Measurements from ENCODE around the gene OLA1. TPM values are rescaled to one million over a fixed set of nuclear protein-coding genes. Genes with fewer than 3 reads are reported as not detected.

Gene OLA1
- total RNA-seq, 4 donors from 2014 or later: 75.4 to 111 (median 92.8) TPM

DNA sequence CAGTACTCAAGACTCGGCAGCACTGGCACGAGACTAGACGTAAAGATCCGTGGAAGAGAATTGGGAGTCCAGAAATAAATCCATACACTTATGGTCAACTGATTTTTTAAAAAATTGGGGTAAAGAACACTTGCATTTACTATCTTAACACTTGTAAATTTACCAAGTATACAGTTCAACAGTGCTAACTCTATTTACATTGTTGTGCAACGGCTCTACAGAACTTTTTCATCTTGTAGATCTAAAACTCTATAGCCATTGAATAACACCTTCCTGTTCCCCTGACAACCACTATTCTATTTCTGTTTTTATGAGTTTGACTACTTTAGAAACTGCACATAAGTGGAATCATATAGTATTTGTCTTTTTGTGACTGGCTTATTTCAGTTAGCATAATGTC lies 153.8 kb downstream of the OLA1 start:
- ATAC-seq: no peak
- Histone ChIP-seq H3K36me3 (no peaks in the 10 kb centered on the region), H3K9me3 (no peaks in the 10 kb centered on the region), H3K27ac (no peak overlapping the region), H3K4me1 (no peaks in the 10 kb centered on the region), H3K27me3 (no peaks in the 10 kb centered on the region), H3K4me3 (no peak overlapping the region)
- no peak for DNase-seq
- intact Hi-C loops (cut with DNase I; ENCODE audit: low total_unique reads): no loop called here
- in situ Hi-C loops (cut with MboI; ENCODE audit: low sequenced_read_pairs in 4 of 4): no loop called here
- TF ChIP-seq CTCF (IDR thresholded peaks at IDR 0.05 in 4 of 5, conservative IDR thresholded peaks at IDR 0.05 in 1 of 5) (no peak), POLR2A (IDR thresholded peaks at IDR 0.05) (no peak)

GRCh38 chr2:174090476-174090875 lies 157.9 kb downstream of the OLA1 start:
- no peak for DNase-seq
- Histone ChIP-seq H3K9me3 (no peaks in the 10 kb centered on the region), H3K4me3 (no peak overlapping the region), H3K27me3 (no peaks in the 10 kb centered on the region), H3K4me1 (no peaks in the 10 kb centered on the region), H3K27ac (no peak overlapping the region), H3K36me3 (no peaks in the 10 kb centered on the region)
- TF ChIP-seq CTCF (IDR thresholded peaks at IDR 0.05 in 4 of 5, conservative IDR thresholded peaks at IDR 0.05 in 1 of 5) (no peak), POLR2A (IDR thresholded peaks at IDR 0.05) (no peak)
- ATAC-seq: no peak
- in situ Hi-C loops (cut with MboI; ENCODE audit: low sequenced_read_pairs in 4 of 4) (no loop called here), intact Hi-C loops (cut with DNase I; ENCODE audit: low total_unique reads) (no loop called here)

DNA sequence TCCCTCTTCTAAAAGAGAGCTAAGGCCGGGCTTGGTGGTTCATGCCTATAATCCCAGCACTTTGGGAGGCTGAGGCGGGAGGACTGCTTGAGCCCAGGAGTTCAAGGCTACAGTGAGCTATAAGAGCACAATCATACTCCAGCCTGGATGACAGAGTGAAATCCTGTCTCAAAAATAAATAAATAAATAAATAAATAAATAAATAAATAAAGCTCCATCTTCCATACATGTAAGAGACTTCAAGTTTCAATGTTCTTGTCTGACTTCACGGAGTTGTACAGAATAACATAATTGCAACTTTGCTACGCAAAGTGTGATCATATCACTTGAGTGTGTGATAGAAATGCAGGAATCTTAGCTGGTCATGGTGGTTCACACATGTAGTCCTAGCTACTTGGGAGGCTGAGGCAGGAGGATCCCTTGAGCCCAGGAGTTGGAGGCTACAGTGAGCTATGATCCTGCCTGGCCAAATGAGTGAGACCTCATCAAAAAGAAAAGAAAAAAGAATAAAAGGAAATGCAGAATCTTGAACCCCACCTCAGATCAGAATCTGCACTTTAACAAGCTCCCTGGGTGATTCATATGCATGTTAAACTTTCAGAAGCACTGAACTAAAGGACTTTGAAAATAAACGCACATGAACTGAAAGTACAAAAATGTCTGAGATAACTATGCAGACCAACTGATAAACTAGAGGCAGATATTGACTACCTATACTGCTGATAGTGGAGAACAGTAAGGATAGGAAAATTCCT lies 159.4 kb downstream of the OLA1 start:
- H3K9me3 ChIP-seq: no peaks in the 10 kb centered on the region
- TF ChIP-seq POLR2A (IDR thresholded peaks at IDR 0.05) (no peak), CTCF (IDR thresholded peaks at IDR 0.05 in 4 of 5, conservative IDR thresholded peaks at IDR 0.05 in 1 of 5) (no peak)
- intact Hi-C loops (cut with DNase I; ENCODE audit: low total_unique reads) (no loop called here), in situ Hi-C loops (cut with MboI; ENCODE audit: low sequenced_read_pairs in 4 of 4) (no loop called here)
- no peak overlapping the region for H3K27ac ChIP-seq
- no peaks in the 10 kb centered on the region for H3K4me1 ChIP-seq
- no peak for ATAC-seq
- DNase-seq: no peak
- H3K4me3 ChIP-seq: no peak overlapping the region
- H3K36me3 ChIP-seq: no peaks in the 10 kb centered on the region
- no peaks in the 10 kb centered on the region for H3K27me3 ChIP-seq

DNA sequence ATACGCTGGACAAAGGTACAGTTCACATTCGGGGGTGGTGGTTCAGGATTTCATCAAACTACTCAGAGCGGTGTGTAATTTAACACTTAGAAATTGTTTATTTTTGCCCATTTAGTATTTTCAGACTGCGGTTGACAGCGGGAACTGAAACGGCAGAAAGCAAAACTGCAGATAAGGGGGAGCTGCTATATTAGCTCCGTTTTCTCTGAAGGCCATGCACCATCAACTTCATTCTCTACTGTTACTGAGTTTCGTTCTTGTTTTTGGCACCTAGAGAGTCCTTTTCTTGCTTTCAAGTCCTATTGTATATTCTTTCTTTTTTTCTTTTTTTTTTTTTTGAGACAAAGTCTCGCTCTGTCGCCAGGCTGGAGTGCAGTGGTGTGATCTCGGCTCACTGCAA lies 161.6 kb downstream of the OLA1 start:
- TF ChIP-seq CTCF (IDR thresholded peaks at IDR 0.05 in 4 of 5, conservative IDR thresholded peaks at IDR 0.05 in 1 of 5) (no peak), POLR2A (IDR thresholded peaks at IDR 0.05) (no peak)
- in situ Hi-C loops (cut with MboI; ENCODE audit: low sequenced_read_pairs in 4 of 4): no loop called here
- DNase-seq: no peak

DNA sequence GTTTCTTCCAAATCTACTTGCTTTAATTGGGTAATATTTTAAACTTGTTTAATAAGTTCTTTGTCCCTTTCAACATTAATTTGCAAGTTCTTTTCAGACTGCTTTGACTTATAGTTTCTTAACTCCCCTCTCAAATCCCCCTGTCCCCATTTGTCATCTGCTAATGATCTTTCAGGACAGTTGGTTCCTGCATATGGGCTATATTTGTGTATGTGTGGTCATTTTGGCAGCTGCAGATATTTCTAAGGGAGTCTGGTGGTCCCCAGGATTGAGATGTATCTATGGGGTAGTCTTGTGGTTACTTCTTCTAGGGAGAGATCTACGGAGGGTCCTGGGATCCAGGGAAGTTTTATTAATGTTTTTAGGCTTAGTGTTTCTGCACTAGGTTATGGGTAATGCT lies 162.6 kb downstream of the OLA1 start:
- intact Hi-C loops (cut with DNase I; ENCODE audit: low total_unique reads) (no loop called here), in situ Hi-C loops (cut with MboI; ENCODE audit: low sequenced_read_pairs in 4 of 4) (no loop called here)
- ATAC-seq (no peak), DNase-seq (no peak)
- TF ChIP-seq CTCF (IDR thresholded peaks at IDR 0.05 in 4 of 5, conservative IDR thresholded peaks at IDR 0.05 in 1 of 5) (no peak), POLR2A (IDR thresholded peaks at IDR 0.05) (no peak)
- Histone ChIP-seq H3K4me3 (no peak overlapping the region), H3K9me3 (no peaks in the 10 kb centered on the region), H3K36me3 (no peaks in the 10 kb centered on the region), H3K27ac (no peak overlapping the region), H3K27me3 (no peaks in the 10 kb centered on the region), H3K4me1 (no peaks in the 10 kb centered on the region)

More for the DNA sequence above, 161.6 kb downstream of the OLA1 start:
- Histone ChIP-seq H3K27ac (no peak overlapping the region), H3K4me1 (no peaks in the 10 kb centered on the region), H3K27me3 (no peaks in the 10 kb centered on the region), H3K4me3 (no peak overlapping the region), H3K9me3 (no peaks in the 10 kb centered on the region), H3K36me3 (no peaks in the 10 kb centered on the region)
- intact Hi-C loops (cut with DNase I; ENCODE audit: low total_unique reads): no loop called here
- no peak for ATAC-seq
